ENCODE data around the gene DSE. TPM values are rescaled to one million over a fixed set of nuclear protein-coding genes. Genes with fewer than 3 reads are reported as not detected.

The DSE gene
- total RNA-seq, 1 experiment from 2014 or later = 9.8 TPM

DNA sequence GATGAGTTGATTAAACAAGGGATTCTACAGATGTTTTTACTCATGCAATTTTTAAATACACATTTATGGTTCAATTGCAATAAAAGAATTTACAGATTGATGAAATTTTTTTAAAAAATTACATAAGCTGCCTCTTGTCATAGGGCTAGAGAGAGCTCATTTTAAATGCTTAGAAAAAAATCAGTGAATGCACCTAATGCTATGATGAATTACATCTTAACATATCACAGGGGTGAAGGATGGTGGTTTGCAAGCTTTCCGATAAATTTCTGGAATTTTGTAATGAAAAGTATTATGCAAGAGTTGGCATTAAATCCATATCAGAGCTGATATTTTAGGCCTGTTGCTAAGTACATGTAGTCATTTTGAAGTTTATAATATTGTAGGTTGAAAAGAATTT, 29.6 kb downstream of the DSE start:
- no peak overlapping the region for H3K27ac ChIP-seq (ENCODE audit: low read length)
- DNase-seq (no peak), ATAC-seq (no peak)
- H4K20me1 ChIP-seq (ENCODE audit: low read length) = no peaks in the 10 kb centered on the region
- H3K27me3 ChIP-seq (ENCODE audit: low read length) = no peaks in the 10 kb centered on the region
- no peaks in the 10 kb centered on the region for H3K9me2 ChIP-seq (replicated peaks; ENCODE audit: low read length)
- H3K9me3 ChIP-seq (ENCODE audit: low read length) = no peaks in the 10 kb centered on the region
- no peaks in the 10 kb centered on the region for H3F3A ChIP-seq (ENCODE audit: low read length, unreplicated experiment)
- BruUV-seq (replicated peaks) = no TSS peak
- H3K4me1 ChIP-seq (ENCODE audit: insufficient read depth, low read length) = peaks cover 27% of the 10 kb centered on the region
- ChIA-PET CTCF (no interaction called here), POLR2A (ENCODE audit: unreplicated experiment) (no interaction called here)
- H3K36me3 ChIP-seq (ENCODE audit: low read depth, low read length) = no peaks in the 10 kb centered on the region
- H2AFZ ChIP-seq (ENCODE audit: low read length) = no peak overlapping the region
- H3K79me2 ChIP-seq (ENCODE audit: low read length) = no peaks in the 10 kb centered on the region
- no peak overlapping the region for H3K4me3 ChIP-seq (ENCODE audit: low read length)
- H3K4me2 ChIP-seq (ENCODE audit: low read length) = no peak overlapping the region
- intact Hi-C loops (cut with micrococcal nuclease) = no loop called here
- no peak overlapping the region for H3K9ac ChIP-seq (ENCODE audit: low read length)
- TF ChIP-seq, protein P1, sequence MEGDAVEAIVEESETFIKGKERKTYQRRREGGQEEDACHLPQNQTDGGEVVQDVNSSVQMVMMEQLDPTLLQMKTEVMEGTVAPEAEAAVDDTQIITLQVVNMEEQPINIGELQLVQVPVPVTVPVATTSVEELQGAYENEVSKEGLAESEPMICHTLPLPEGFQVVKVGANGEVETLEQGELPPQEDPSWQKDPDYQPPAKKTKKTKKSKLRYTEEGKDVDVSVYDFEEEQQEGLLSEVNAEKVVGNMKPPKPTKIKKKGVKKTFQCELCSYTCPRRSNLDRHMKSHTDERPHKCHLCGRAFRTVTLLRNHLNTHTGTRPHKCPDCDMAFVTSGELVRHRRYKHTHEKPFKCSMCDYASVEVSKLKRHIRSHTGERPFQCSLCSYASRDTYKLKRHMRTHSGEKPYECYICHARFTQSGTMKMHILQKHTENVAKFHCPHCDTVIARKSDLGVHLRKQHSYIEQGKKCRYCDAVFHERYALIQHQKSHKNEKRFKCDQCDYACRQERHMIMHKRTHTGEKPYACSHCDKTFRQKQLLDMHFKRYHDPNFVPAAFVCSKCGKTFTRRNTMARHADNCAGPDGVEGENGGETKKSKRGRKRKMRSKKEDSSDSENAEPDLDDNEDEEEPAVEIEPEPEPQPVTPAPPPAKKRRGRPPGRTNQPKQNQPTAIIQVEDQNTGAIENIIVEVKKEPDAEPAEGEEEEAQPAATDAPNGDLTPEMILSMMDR (conservative IDR thresholded peaks at IDR 0.05; ENCODE audit: low read depth, low read length) = no peak
- TF ChIP-seq EZH2phosphoT487 (IDR thresholded peaks at IDR 0.05; ENCODE audit: borderline replicate concordance, low read length) = no peak
- TF ChIP-seq EZH2 (IDR thresholded peaks at IDR 0.05; ENCODE audit: low read length, unreplicated experiment) = no peak

DNA sequence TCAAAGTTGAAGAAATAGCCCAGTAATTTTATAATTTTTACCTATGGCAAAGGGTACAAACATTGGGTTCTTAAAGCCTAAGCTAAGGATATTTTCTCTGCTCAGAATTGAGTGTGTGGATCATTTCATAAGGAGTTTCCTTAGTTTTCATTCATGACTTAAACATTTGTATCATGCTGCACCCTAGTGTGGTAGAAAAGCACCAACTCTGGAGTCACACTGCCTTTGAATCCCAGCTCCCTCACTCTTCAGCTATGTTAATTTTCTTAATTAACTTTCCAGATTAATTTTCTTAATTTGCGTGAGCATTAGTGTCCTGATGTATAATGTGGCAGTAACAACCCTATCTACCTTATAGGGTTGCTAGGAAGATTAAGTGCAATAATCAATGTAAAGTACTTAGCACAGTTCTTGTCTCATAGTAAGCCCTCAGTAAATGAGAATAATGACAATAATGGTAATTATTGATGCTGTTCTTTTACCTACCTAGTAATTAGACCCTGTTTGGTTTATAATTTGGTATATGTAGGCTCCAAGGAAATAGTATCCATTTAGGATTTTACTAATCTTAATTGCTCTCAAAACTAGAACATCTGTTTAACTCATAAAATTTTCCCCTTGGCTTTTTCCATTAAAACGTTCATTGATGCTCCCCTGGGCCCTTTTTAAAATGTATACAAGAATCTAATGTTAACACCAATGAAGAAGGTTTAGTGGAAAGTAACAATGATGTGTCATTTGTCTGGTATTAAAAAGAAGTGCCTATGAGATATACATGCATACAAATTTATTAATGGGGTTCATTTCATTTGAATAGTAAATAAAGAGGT, 31.6 kb downstream of the DSE start:
- Histone ChIP-seq H3K27me3 (ENCODE audit: low read length) (no peaks in the 10 kb centered on the region), H3K9ac (ENCODE audit: low read length) (no peak overlapping the region), H3K9me3 (ENCODE audit: low read length) (no peaks in the 10 kb centered on the region), H3K4me2 (ENCODE audit: low read length) (no peak overlapping the region), H3K9me2 (replicated peaks; ENCODE audit: low read length) (no peaks in the 10 kb centered on the region), H3K36me3 (ENCODE audit: low read depth, low read length) (no peaks in the 10 kb centered on the region), H3F3A (ENCODE audit: low read length, unreplicated experiment) (no peaks in the 10 kb centered on the region), H4K20me1 (ENCODE audit: low read length) (no peaks in the 10 kb centered on the region), H3K4me1 (ENCODE audit: insufficient read depth, low read length) (peaks cover 37% of the 10 kb centered on the region), H3K4me3 (ENCODE audit: low read length) (no peak overlapping the region), H3K79me2 (ENCODE audit: low read length) (no peaks in the 10 kb centered on the region), H2AFZ (ENCODE audit: low read length) (no peak overlapping the region), H3K27ac (ENCODE audit: low read length) (no peak overlapping the region)
- ATAC-seq (no peak), DNase-seq (no peak)
- BruUV-seq (replicated peaks) = no TSS peak
- TF ChIP-seq, protein P1 (conservative IDR thresholded peaks at IDR 0.05; ENCODE audit: low read depth, low read length) = no peak
- TF ChIP-seq EZH2 (IDR thresholded peaks at IDR 0.05; ENCODE audit: low read length, unreplicated experiment) = no peak
- no peak for TF ChIP-seq EZH2phosphoT487 (IDR thresholded peaks at IDR 0.05; ENCODE audit: borderline replicate concordance, low read length)
- CTCF ChIA-PET = no interaction called here
- POLR2A ChIA-PET (ENCODE audit: unreplicated experiment) = interaction anchor here (0.5 kb wide), 1 partner anchor 92 kb away, joined by 4 read pairs; no protein-coding TSS in a partner anchor
- intact Hi-C loops (cut with micrococcal nuclease) = loop anchor here (2.0 kb wide), 1 partner anchor 116 kb away; no protein-coding TSS in a partner anchor

DNA sequence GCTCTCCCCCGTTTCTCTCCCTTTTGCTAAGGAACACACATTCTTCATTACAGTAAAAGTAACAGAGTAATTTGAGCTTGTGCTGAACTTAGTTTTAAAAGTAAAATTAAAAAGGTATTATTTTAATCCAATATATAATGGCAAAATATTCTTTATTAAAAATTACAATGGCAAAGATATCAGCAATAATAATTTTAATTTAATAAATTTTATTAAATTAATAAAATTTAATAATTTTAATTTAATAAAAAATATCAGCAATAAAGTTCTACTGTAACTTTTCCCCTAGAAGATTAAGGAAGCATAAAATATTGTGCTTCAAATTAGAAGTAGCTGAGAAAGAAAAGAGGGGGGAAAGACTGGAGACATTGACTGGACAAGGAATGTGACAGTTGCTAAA, 32.5 kb downstream of the DSE start:
- ChIA-PET CTCF (no interaction called here), POLR2A (ENCODE audit: unreplicated experiment) (interaction anchor here (0.5 kb wide), 1 partner anchor 93 kb away, joined by 4 read pairs; no protein-coding TSS in a partner anchor)
- DNase-seq (no peak), ATAC-seq (no peak)
- no peaks in the 10 kb centered on the region for H3F3A ChIP-seq (ENCODE audit: low read length, unreplicated experiment)
- no TSS peak for BruUV-seq (replicated peaks)
- H3K9ac ChIP-seq (ENCODE audit: low read length) = no peak overlapping the region
- H3K4me1 ChIP-seq (ENCODE audit: insufficient read depth, low read length) = peaks cover 28% of the 10 kb centered on the region
- no peaks in the 10 kb centered on the region for H3K27me3 ChIP-seq (ENCODE audit: low read length)
- no peaks in the 10 kb centered on the region for H3K36me3 ChIP-seq (ENCODE audit: low read depth, low read length)
- TF ChIP-seq, protein P1 (conservative IDR thresholded peaks at IDR 0.05; ENCODE audit: low read depth, low read length) = no peak
- TF ChIP-seq EZH2phosphoT487 (IDR thresholded peaks at IDR 0.05; ENCODE audit: borderline replicate concordance, low read length) (no peak), EZH2 (IDR thresholded peaks at IDR 0.05; ENCODE audit: low read length, unreplicated experiment) (no peak)
- no peaks in the 10 kb centered on the region for H4K20me1 ChIP-seq (ENCODE audit: low read length)
- H3K27ac ChIP-seq (ENCODE audit: low read length) = no peak overlapping the region
- intact Hi-C loops (cut with micrococcal nuclease) = loop anchor here (2.0 kb wide), 1 partner anchor 116 kb away; no protein-coding TSS in a partner anchor
- H3K4me2 ChIP-seq (ENCODE audit: low read length) = no peak overlapping the region
- no peak overlapping the region for H3K4me3 ChIP-seq (ENCODE audit: low read length)
- no peaks in the 10 kb centered on the region for H3K79me2 ChIP-seq (ENCODE audit: low read length)
- no peaks in the 10 kb centered on the region for H3K9me3 ChIP-seq (ENCODE audit: low read length)
- H3K9me2 ChIP-seq (replicated peaks; ENCODE audit: low read length) = no peaks in the 10 kb centered on the region
- no peak overlapping the region for H2AFZ ChIP-seq (ENCODE audit: low read length)

Measured in PC-3 (cell line).